ENCODE results near the gene JPH3.
"Not testable (repeated sequence)": the region's sequence is repeated elsewhere in the genome, so short reads cannot be mapped to it uniquely, and the experiment has no call there.

JPH3 gene

GRCh38 chr16:87721622-87722585, 119.6 kb downstream of the JPH3 start:
- DNase-seq = peak; percentile 78

GRCh38 chr16:87722590-87723225, 120.4 kb downstream of the JPH3 start:
- DNase-seq = no peak

- peak; percentile 73 for DNase-seq
These were observed 120.9 kb downstream of the JPH3 start for GRCh38 chr16:87723226-87723623.

GRCh38 chr16:87724490-87725291, 122.4 kb downstream of the JPH3 start:
- no peak for DNase-seq

- DNase-seq = no peak
These were observed 123.4 kb downstream of the JPH3 start for GRCh38 chr16:87725596-87726235.

GRCh38 chr16:87726577-87726976, 124.3 kb downstream of the JPH3 start:
- DNase-seq = not testable (repeated sequence)

- DNase-seq = no peak
These were observed 125.0 kb downstream of the JPH3 start for GRCh38 chr16:87727346-87727745.

GRCh38 chr16:87728026-87728425, 125.7 kb downstream of the JPH3 start:
- no peak for DNase-seq

- peak; percentile 11 for DNase-seq
These were observed 127.1 kb downstream of the JPH3 start for GRCh38 chr16:87729266-87729954.

- DNase-seq = no peak
These were observed 129.3 kb downstream of the JPH3 start for GRCh38 chr16:87731607-87732006.

- no peak for DNase-seq
These were observed 130.9 kb downstream of the JPH3 start for GRCh38 chr16:87733190-87733589.

- DNase-seq = no peak
These were observed 132.3 kb downstream of the JPH3 start for GRCh38 chr16:87734644-87735043.

- no peak for DNase-seq
These were observed 133.1 kb downstream of the JPH3 start for GRCh38 chr16:87735270-87736007.

- DNase-seq = no peak
These were observed 133.7 kb downstream of the JPH3 start for GRCh38 chr16:87736008-87736382.

- no peak for DNase-seq
These were observed 137.5 kb downstream of the JPH3 start for GRCh38 chr16:87739801-87740200.

- DNase-seq = no peak
These were observed 138.1 kb downstream of the JPH3 start for GRCh38 chr16:87740441-87740840.

GRCh38 chr16:87740909-87741424, 138.7 kb downstream of the JPH3 start:
- no peak for DNase-seq

- DNase-seq = no peak
These were observed 139.6 kb downstream of the JPH3 start for GRCh38 chr16:87741700-87742415.

- no peak for DNase-seq
These were observed 140.6 kb downstream of the JPH3 start for GRCh38 chr16:87742781-87743490.

Measured in hematopoietic multipotent progenitor cell treated with erythropoietin and hydrocortisone succinate and interleukin-3 and kit ligand, for 8 days (in vitro differentiated cells).